K562 (cell line): ENCODE measurements around the gene TEAD3. TPM values are rescaled to one million over a fixed set of nuclear protein-coding genes. Genes with fewer than 3 reads are reported as not detected.
"Not testable (repeated sequence)": the region's sequence is repeated elsewhere in the genome, so short reads cannot be mapped to it uniquely, and the experiment has no call there.

Source experiments
- ATAC-seq: fragments of 200-7000 bp; cut with Tn5 transposase; 3 replicates; pipeline ENCODE4 v1.9.1; 2020; ENCODE audit warnings: moderate library complexity
- BruUV-seq: library from RNA; stranded (reverse); fragments of 400-500 nt; replicated peaks from 2 replicates; lab custom pipeline; 2021; lab: Mats Ljungman, UMichigan
- CTCF ChIA-PET: fragments of 300-600 bp; formaldehyde crosslinking; extraction: SDS; loops from one replicate; lab custom pipeline; 2021; ENCODE audit warnings: low intra/inter-chr PET ratio; lab: Yijun Ruan, JAX
- POLR2A ChIA-PET: fragments of 300-600, 350-650 bp; sonication (Branson Sonifier 250); formaldehyde crosslinking; extraction: SDS; loops from one replicate; lab custom pipeline; 2021; ENCODE audit warnings: antibody characterized with exemption, inconsistent platforms; lab: Yijun Ruan, JAX
- DNase-seq, 4 experiments: peaks; one replicate each; pipeline versions ENCODE4 v3.0.0 to v3.0.0-alpha.2; 2011 to 2018; ENCODE audit warnings: low spot score in 3 of 4, mixed read lengths in 3 of 4; ENCODE audit errors: extremely low read depth in 1 of 4
- FAIRE-seq: peaks from 2 replicates; lab custom pipeline; 2011; peaks lifted over from hg19 to GRCh38; lab: Jason Lieb, UNC
- H2AFZ ChIP-seq: 2 replicates; pipeline ENCODE4 v1.6.0; 2011; ENCODE audit warnings: low read depth, low read length, control low read depth, inconsistent platforms
- H3K27ac ChIP-seq: fragments of 200-600 bp; 3 replicates; pipeline ENCODE4 v1.8.0; 2011; ENCODE audit warnings: low read depth, mild to moderate bottlenecking, control low read depth, inconsistent platforms, low read length, moderate library complexity, mixed read lengths; ENCODE audit errors: extremely low read depth
- H3K27me3 ChIP-seq, 2 experiments: fragments of 300-600 bp in 1 of 2; 2 replicates in 1 of 2; 3 replicates in 1 of 2; pipeline versions ENCODE4 v1.6.0 to v1.8.0; 2011; ENCODE audit warnings: inconsistent platforms in 2 of 2, low read length in 2 of 2, mild to moderate bottlenecking in 1 of 2, mixed read lengths in 1 of 2, moderate library complexity in 1 of 2; ENCODE audit not compliant: control insufficient read depth in 2 of 2, insufficient read depth in 2 of 2
- H3K36me3 ChIP-seq: fragments of 300-600 bp; 3 replicates; pipeline ENCODE4 v1.8.0; 2011; ENCODE audit warnings: mild to moderate bottlenecking, low read length, inconsistent platforms; ENCODE audit not compliant: control insufficient read depth, insufficient read depth
- H3K4me1 ChIP-seq, 2 experiments: fragments of 200-600 bp in 1 of 2; replicated peaks in 1 of 2; 2 replicates in 1 of 2; 3 replicates in 1 of 2; pipeline versions ENCODE4 v1.5.1 to v1.8.0; 2011; ENCODE audit warnings: inconsistent platforms in 2 of 2, low read length in 2 of 2, mild to moderate bottlenecking in 1 of 2, mixed read lengths in 1 of 2, moderate library complexity in 1 of 2; ENCODE audit not compliant: control insufficient read depth in 2 of 2, insufficient read depth in 2 of 2
- H3K4me2 ChIP-seq: 2 replicates; pipeline ENCODE4 v1.6.1; 2011; ENCODE audit warnings: low read length, control low read depth, inconsistent platforms, mixed read lengths; ENCODE audit not compliant: insufficient read depth
- H3K4me3 ChIP-seq: fragments of 200-600 bp; sonication (generic), shearing (Covaris generic); 2 replicates; pipeline ENCODE4 v1.5.1; 2016; ENCODE audit warnings: control low read depth, inconsistent platforms
- H3K79me2 ChIP-seq: fragments of 200-600 bp; 3 replicates; pipeline ENCODE4 v1.8.0; 2011; ENCODE audit warnings: low read length, inconsistent platforms; ENCODE audit not compliant: control insufficient read depth, insufficient read depth
- H3K9ac ChIP-seq, 2 experiments: 2 replicates each; pipeline versions ENCODE4 v1.6.0 to v1.6.1; 2011; ENCODE audit warnings: low read depth in 2 of 2, low read length in 2 of 2, control low read depth in 1 of 2, inconsistent platforms in 1 of 2, mild to moderate bottlenecking in 1 of 2, mixed read lengths in 1 of 2; ENCODE audit not compliant: insufficient read depth in 1 of 2
- H3K9me1 ChIP-seq: one replicate; pipeline ENCODE4 v1.6.0; 2011; ENCODE audit warnings: inconsistent platforms, mild to moderate bottlenecking, low read length, moderate library complexity; ENCODE audit not compliant: control insufficient read depth, insufficient read depth
- H3K9me3 ChIP-seq: replicated peaks from 2 replicates; pipeline ENCODE4 v1.5.1; 2011; ENCODE audit warnings: low read depth, low read length, inconsistent platforms; ENCODE audit not compliant: control insufficient read depth, insufficient read depth
- H4K20me1 ChIP-seq: replicated peaks from 2 replicates; pipeline ENCODE4 v1.6.1; 2011; ENCODE audit warnings: low read length, inconsistent platforms, mixed read lengths; ENCODE audit not compliant: control insufficient read depth, insufficient read depth
- BCOR ChIP-seq: fragments of 450-650 bp; IDR thresholded peaks from 2 replicates; pipeline ENCODE4 v1.6.1; 2016
- CLOCK ChIP-seq: fragments of 250-450 bp; sonication (Bioruptor Pico); IDR thresholded peaks from 2 replicates; pipeline ENCODE4 v1.4.0; 2020; ENCODE audit warnings: mild to moderate bottlenecking, moderate library complexity, borderline replicate concordance
- KDM1A ChIP-seq, 2 experiments: fragments of 450-650 bp; IDR thresholded peaks; 2 replicates each; pipeline ENCODE4 v1.6.1; 2016; ENCODE audit warnings: mild to moderate bottlenecking in 2 of 2
- L3MBTL2 ChIP-seq: fragments of 450-650 bp; IDR thresholded peaks from 2 replicates; pipeline ENCODE4 v1.6.1; 2016; ENCODE audit warnings: mild to moderate bottlenecking, moderate library complexity
- NFIC ChIP-seq: fragments of 450-650 bp; IDR thresholded peaks from 2 replicates; pipeline ENCODE4 v1.6.1; 2017; ENCODE audit warnings: mild to moderate bottlenecking, inconsistent platforms
- RBM25 ChIP-seq: fragments of 200-400 bp; formaldehyde crosslinking; IDR thresholded peaks from 2 replicates; pipeline ENCODE4 v1.6.1; 2018; ENCODE audit warnings: low read length, low read depth, moderate library complexity; ENCODE audit not compliant: severe bottlenecking
- SMARCA5 ChIP-seq: fragments of 450-650 bp; IDR thresholded peaks from 2 replicates; pipeline ENCODE4 v1.6.1; 2016
- ZNF121 ChIP-seq: sonication (generic); formaldehyde crosslinking; conservative IDR thresholded peaks from 2 replicates; pipeline ENCODE4 v1.8.0; 2022; ENCODE audit warnings: missing genetic modification reagents
- ZNF239 ChIP-seq: fragments of 250-450 bp; sonication (Bioruptor Pico); IDR thresholded peaks from 2 replicates; pipeline ENCODE4 v1.4.0; 2020; ENCODE audit warnings: mild to moderate bottlenecking
- WGBS: fragments of 100-300 bp; shearing (Covaris generic); methylation state at CpG from one replicate; pipeline ENCODE4 v1.1.6; 2016; ENCODE audit warnings: low coverage, mixed read lengths; ENCODE audit not compliant: insufficient coverage; ENCODE audit errors: missing lambda C conversion rate; 5-methylcytosine and 5-hydroxymethylcytosine counted together
- in situ Hi-C: fragments of 300-500 bp; cut with MboI; formaldehyde crosslinking; loops from 4 replicates; pipeline ENCODE4 v1.15.0; 2018; ENCODE audit warnings: inconsistent platforms, mixed read lengths
- intact Hi-C: fragments of 100-400 bp; cut with micrococcal nuclease; formaldehyde crosslinking; loops from 2 replicates; pipeline ENCODE4 v1.14.2; 2022
- polyA plus RNA-seq, 8 experiments: library from polyadenylated mRNA; depleted of rRNA in 4 of 8; stranded (reverse) in 5 of 8; unstranded in 3 of 8; fragments of >200 nt; fragmentation: Nextera tagmentation in 2 of 8; fragmentation: Illumina TruSeq in 1 of 8; extraction: Ambion mirVana in 2 of 8; extraction: Trizol in 1 of 8; gene quantifications; 2 replicates each; pipeline versions ENCODE4 v1.2.1 to v1.2.3, GENCODE V29; 2011 to 2014; ENCODE audit warnings: inconsistent platforms in 1 of 8, missing spikeins in 1 of 8
- total RNA-seq, 7 experiments: library from RNA; depleted of rRNA in 6 of 7; stranded (reverse); fragments of >200 nt in 6 of 7; fragmentation: Illumina TruSeq in 2 of 7; extraction: Trizol in 2 of 7; gene quantifications; 2 replicates each; pipeline versions ENCODE4 v1.2.1 to v1.2.3, GENCODE V29; 2011 to 2021; ENCODE audit warnings: low replicate concordance in 1 of 7

The TEAD3 gene
- total and polyA plus RNA-seq, 9 of the 15 experiments (the other 6 are each of a cell fraction or from before 2014, with no cell fraction given) = 0.63 to 13.2 (median 3.3) TPM

- TF ChIP-seq L3MBTL2 = peak; percentile 80
- no peak for TF ChIP-seq CLOCK (CRISPR knock-in tag)
- TF ChIP-seq, all 486 proteins: peak for 9
These were observed 57.6 kb downstream of the TEAD3 start (continued) for GRCh38 chr6:35439308-35439707.

- H3K79me2 ChIP-seq, H3K9ac ChIP-seq, intact Hi-C loops, CTCF ChIA-PET, H3K4me2 ChIP-seq, H3K9me3 ChIP-seq, H3K27me3 ChIP-seq, H3K9me1 ChIP-seq, H4K20me1 ChIP-seq, H2AFZ ChIP-seq, H3K4me3 ChIP-seq, in situ Hi-C loops, H3K36me3 ChIP-seq, BruUV-seq, DNase-seq, ATAC-seq, H3K27ac ChIP-seq: not testable (repeated sequence)
- FAIRE-seq = peak; percentile 11
- POLR2A ChIA-PET = interaction anchor here (0.6 to 1.4 kb wide), 3 partner anchors 11 to 63 kb away, joined by 3 to 4 read pairs (median 3); no protein-coding TSS in a partner anchor
- peak; percentile 83 for TF ChIP-seq BCOR
- peak; percentile 61 for TF ChIP-seq NFIC
- TF ChIP-seq SMARCA5 = peak; percentile 37; the same call in 1 of the 2 replicates
- peak; percentile 98 for TF ChIP-seq ZNF239 (CRISPR knock-in tag)
- peak; percentile 99 for TF ChIP-seq ZNF121 (CRISPR knock-in tag)
- TF ChIP-seq RBM25 = peak; percentile 83
- TF ChIP-seq KDM1A (IDR thresholded peaks at IDR 0.05) = peak; percentile 52 to 63
- peaks cover 5 to 17% of the 10 kb centered on the region in 2 experiments; a peak in 4 of 5 replicates for H3K4me1 ChIP-seq
- 46% methylated on average over 3 of the region's 7 CpGs for WGBS
These were observed 58.4 kb downstream of the TEAD3 start for GRCh38 chr6:35438378-35439065.
